HG03432 (cell line): ENCODE measurements around the gene MRPL40.
"Not testable (repeated sequence)": the region's sequence is repeated elsewhere in the genome, so short reads cannot be mapped to it uniquely, and the experiment has no call there.

Experiments used
- ATAC-seq: cut with Tn5 transposase; IDR thresholded peaks from one replicate; pipeline ENCODE4 v1.9.1; 2021; ENCODE audit warnings: mild to moderate bottlenecking, moderate library complexity; ENCODE audit not compliant: unreplicated experiment

Gene MRPL40

DNA sequence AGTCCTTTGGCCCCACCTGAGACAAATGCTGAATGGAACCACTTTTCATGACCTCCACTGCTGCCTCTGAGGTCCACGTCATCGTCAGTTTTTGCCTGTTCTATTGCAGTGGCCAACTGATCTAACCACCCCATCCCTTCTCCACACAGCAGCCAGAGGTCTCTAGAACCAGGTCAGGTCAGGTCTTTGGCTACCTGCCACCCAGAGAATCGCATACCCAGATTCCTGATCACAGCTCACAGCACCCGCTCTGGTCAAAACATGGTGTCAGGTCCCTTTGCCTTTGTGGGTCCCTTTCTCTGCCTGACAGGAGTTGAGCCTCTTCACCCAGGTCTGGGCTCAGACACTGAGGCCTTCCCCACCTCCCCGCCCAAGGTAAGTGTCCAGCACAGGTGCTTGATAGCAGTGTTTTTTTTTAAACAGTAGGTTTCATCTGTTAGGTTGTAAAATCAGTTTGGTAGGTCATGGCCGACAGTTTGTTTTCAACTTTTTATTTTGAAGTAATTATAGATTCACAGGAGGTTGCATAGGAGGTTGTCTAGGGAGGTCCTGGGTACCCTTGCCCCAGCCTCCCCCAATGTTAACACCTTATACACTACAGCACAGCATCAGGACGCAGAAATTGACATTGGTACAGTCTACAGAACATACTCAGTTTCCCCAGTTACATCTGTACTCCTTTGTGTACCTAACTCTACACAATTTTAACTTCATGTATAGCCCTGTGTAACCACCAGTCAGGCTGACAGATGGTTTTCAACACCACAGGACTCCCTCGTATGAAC is 8.3 kb downstream of the MRPL40 start:
- no peak for ATAC-seq

DNA sequence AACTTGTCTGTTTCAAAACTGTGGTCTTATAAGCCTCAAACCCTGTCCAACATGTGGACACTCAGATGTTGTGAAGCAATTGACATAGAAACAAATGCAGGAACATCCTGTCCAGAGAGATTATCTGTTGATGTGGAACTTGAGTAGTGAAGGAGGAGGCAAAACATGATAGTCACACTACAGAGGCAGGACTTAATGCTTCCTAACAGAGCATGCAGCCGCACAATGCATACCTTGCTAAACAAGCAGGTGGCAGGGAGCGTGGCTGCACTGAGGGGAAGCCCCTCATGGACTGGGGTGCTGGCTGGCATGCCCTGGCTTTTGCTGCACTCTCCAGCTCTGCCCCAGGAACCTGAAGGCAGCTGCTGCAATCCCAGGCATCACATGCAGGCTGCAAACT is 9.8 kb downstream of the MRPL40 start:
- no peak for ATAC-seq

DNA sequence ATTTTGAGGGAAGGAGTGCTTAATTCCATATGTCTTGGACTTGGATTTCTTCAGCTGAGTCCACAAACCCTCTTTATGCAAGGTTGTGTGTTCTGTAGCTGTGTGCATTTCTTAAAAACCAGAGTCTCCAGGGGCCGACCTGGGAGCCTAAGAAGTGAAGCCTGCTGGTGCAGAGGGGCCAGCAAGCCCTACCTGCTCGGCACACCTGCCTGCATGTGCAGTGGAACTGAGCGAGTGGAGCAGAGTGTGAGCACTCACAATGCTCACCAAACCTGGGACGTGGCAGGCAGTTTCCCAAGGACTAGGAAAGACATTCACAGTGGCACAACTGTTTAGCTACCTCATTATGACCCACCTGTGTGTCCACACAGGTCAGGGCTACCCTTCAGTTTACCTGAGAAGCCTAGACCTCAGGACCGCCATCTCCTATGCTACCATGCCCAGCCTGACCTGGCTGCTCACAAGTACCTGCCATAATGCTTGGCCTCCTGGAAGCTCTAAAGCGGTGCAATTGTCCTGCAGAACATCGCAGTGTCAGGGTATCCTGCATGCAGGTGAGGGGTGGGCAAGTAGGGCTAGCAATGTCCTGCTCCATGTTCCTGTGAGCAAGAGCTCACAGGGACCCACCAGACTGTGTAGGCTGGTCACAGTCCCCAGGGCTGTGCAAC is 11.3 kb downstream of the MRPL40 start:
- ATAC-seq = no peak

- not testable (repeated sequence) for ATAC-seq
Measured at GRCh38 chr22:19445279-19445982, 13.1 kb downstream of the MRPL40 start.

DNA sequence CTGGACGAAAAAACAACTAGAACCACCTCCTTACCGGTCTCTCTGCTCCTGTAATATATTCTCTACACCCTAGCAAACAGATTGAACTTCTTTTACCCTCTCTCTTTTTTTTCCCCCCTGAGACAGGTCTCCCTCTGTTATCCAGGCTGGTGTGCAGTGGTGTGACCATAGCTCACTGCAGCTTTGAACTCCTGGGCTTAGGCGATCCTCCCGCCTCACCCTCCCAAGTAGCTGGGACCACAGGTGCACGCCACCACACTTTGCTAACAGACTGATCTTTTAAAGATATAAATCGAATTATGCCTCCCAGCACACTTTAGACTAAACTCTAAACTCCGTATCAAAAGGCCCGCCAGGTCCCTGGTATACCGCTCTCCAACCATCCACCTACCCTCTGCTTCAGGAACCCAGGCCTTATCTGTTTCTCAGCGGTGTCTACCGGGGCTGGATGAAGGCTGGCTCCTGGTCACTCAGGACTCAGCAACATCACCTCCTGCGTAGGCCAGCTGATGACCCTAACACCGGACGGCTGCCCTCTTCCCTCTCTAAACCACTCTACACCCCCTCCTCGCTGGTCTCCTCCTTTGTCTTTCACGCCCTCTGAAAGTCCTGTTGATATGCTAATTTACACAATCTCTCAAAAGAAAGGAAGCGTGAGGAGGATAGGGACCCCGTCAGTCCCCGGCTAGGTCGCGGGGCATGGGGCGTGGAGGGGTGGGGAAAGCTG is 14.4 kb downstream of the MRPL40 start:
- no peak for ATAC-seq

DNA sequence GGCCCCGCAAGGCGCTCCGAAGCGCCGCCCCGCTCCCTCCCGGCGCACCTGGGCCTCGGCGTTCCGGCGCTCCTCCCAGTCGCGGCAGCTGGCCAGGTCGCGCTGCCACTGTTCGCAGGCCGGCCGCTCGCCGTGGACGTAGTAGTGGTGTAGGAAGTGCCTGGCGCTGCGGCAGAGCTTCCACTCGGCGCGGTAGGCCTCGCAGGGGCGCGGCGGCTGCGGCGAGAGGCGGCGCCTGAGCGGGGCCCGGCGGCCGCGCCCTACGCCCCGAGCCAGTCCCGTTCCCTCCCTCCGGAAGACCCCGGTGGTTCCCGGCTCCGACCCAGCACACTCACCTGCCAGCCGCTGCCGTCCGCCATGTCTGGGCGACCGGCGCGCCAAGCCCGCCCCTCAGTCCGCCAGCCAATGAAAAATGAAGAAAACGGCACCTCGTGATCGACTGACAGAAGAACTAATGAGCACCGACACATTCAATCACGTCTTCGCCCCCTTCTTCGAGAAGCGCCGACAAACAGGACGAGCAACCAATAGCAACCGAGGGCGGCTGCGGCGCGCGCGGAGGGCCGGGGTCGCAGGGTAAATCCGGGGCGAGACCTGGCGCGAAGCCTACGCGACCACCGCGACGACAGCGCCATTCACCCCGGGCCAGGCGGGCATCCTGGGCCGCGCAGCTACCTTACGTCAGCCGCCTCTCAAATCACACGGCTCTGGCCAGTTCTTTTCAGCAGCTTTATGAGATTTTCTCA is 15.2 kb downstream of the MRPL40 start, which contains the start of gene C22orf39:
Gene C22orf39 (minus strand): TSS at position 382 of the 746 bp plus-strand sequence. CDS start 23 bp downstream, at position 359.
- ATAC-seq = peak; percentile 85

GRCh38 chr22:19448076-19448607 is 15.8 kb downstream of the MRPL40 start:
- ATAC-seq = peak; percentile 38

DNA sequence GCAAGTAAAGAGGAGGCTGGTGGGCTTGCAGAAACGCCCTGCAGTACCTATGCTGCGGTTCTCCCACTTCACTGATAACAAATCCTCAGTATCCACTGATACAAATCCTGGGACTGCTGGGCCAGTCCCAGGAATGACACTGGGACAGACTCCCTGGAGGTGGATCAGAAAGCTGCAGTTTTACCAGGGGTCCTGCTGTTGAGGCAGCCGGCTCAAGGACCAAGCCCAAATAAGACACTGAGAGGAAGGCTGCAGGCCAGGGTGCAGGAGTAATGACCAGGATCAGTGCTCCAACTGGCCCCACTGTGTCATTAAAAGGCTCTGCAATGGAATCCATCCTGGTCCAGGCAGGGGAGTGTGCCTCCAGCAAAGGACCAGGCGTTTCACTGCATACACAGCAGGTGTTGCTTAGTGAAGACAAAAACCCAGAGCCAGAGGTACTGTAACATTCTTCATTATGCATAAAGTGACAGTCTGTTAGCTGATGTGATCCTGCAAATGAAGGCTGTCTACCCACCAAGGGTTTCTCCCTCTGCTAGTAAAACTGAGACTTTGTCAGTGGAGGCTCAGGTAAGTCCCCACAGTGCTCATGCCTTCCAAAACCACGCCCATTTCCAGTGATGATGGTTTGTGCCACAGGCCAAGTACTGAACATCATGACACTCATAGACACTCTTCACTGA is 16.5 kb downstream of the MRPL40 start:
- no peak for ATAC-seq

- ATAC-seq = no peak
Measured at GRCh38 chr22:19449422-19449767, 17.1 kb downstream of the MRPL40 start.

DNA sequence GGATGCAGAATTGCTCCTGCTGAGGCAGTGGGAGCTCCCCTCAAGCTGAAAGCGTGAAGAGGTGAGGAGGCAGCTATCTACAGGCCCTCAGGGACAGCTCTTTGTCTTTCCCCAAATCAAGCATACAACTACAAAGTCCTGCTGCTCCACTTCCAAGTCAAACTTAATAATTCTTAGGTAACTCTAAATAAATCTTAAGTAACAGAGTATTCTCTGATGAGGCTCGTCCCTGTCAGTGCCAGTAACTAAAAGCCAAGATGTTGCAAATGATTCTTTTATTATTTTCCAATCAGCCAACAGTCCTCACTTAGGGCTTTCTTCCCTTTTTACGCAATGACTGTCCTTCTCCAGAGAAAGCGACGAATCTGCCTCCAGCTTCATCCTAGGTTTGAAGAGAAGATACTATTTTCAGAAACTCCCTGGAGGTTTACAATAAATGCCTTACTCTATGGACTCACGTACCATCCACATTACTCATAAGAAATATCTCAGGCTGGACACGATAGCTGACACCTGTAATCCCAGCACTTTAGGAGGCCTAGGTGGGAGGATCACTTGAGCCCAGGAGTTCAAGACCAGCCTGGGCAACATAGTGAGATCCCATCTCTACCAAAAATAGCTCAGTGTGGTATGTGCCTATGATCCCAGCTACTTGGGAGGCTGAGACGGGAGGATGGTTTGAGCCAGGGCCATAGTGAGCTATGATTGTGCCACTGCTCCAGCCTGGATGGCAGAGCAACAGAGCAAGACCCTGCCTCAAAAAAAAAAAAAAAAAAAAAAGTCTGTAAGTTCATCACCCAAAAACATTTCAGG is 18.2 kb downstream of the MRPL40 start:
- ATAC-seq = no peak

- ATAC-seq = no peak
Measured at GRCh38 chr22:19451570-19451969, 19.2 kb downstream of the MRPL40 start.

- no peak for ATAC-seq
Measured at GRCh38 chr22:19453718-19454117, 21.4 kb downstream of the MRPL40 start.

- no peak for ATAC-seq
Measured at GRCh38 chr22:19454156-19454555, 21.8 kb downstream of the MRPL40 start.

GRCh38 chr22:19455033-19455432 is 22.7 kb downstream of the MRPL40 start:
- ATAC-seq = no peak

DNA sequence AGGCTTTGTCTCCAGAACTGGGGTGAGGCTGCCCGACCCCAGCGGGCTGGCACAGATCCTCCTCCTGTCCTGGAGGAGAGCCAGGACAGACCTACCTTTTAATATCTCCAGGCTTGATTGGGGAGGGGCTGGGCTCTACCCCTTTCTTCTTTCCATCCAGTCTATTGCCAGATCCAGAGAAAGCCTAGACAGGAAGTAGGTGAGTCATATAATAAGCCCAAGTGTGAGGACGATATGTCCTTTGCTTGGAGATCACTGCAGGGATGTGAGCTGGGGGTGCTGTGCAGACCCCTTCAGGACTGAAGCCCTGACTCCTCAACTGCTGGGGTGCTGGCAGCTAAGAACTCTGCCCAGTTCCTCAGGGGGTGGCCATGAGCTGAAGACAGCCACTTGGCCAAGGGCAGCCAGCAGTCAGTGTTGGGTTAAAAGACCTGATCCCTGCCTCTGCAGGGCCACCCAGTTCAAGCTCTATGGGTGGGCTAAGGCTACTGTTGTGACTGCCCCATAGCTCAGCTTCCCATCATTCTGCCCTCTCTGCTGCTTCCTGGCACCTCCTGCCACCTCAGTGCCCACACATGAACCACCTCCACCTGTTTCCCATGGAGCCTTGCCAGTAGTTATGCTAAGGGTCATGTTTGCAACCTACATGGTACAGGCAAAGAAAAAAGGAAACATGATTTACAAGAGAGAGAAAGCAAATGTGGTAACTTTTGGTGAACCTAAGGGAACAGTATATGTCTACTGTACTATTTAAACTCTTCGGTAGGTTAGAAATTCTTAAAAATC is 23.4 kb downstream of the MRPL40 start:
- no peak for ATAC-seq

- ATAC-seq = no peak
Measured at GRCh38 chr22:19456541-19456940, 24.2 kb downstream of the MRPL40 start.

- ATAC-seq = no peak
Measured at GRCh38 chr22:19457828-19458428, 25.6 kb downstream of the MRPL40 start.

DNA sequence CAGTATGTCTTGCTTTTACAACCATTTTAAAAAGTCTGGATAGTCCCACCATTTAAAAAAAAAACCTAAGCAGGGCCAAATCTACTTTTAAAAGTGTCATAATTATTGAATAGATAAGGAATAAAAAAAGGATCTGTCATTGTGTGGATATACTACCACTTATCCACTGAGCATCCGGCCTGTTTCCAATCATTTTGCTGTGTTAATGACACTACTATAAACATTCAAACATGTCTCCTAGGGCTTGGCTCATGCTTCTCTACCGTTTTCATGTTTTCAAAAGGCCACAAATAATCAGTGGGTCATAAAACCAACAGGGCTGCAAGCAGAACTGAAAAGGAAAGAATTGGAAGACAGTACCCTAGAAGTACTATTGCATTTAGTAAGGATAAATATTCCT is 27.7 kb downstream of the MRPL40 start:
- no peak for ATAC-seq
